SK-N-SH treated with all-trans-retinoic acid at 6 μM for 48 hours (cell line): ENCODE data around the gene OAS1.

Experiments
- OSR1 ChIP-seq: fragments of 250-450 bp; sonication (Bioruptor Pico); IDR thresholded peaks from 2 replicates; pipeline ENCODE4 v1.8.0; 2022; ENCODE audit warnings: moderate library complexity, mild to moderate bottlenecking, inconsistent platforms
- PATZ1 ChIP-seq: fragments of 250-450 bp; sonication (Bioruptor Pico); IDR thresholded peaks from 2 replicates; pipeline ENCODE4 v1.8.0; 2020; ENCODE audit warnings: mild to moderate bottlenecking, moderate library complexity, borderline replicate concordance
- SNAI2 ChIP-seq: fragments of 250-450 bp; sonication (Bioruptor Pico); IDR thresholded peaks from 2 replicates; pipeline ENCODE4 v1.5.0; 2020; ENCODE audit warnings: mild to moderate bottlenecking, moderate library complexity
- ZFP3 ChIP-seq: fragments of 250-450 bp; sonication (Bioruptor Pico); IDR thresholded peaks from 2 replicates; pipeline ENCODE4 v1.5.0; 2020; ENCODE audit warnings: mild to moderate bottlenecking, moderate library complexity

GRCh38 chr12:112948806-112949205, 42.0 kb downstream of the OAS1 start:
- TF ChIP-seq ZFP3 (CRISPR knock-in tag): no peak
- TF ChIP-seq OSR1 (CRISPR knock-in tag): no peak
- TF ChIP-seq PATZ1: no peak
- no peak for TF ChIP-seq SNAI2 (CRISPR knock-in tag)
